ENCODE data around the gene FYB1. TPM values are rescaled to one million over a fixed set of nuclear protein-coding genes. Genes with fewer than 3 reads are reported as not detected.

The FYB1 gene
- total RNA-seq, 1 donor from 2014 or later = not detected

- H3K27ac Mint-ChIP-seq = no peak overlapping the region
- H3K36me3 Mint-ChIP-seq (ENCODE audit: insufficient read depth) = no peaks in the 10 kb centered on the region
- H3K27me3 Mint-ChIP-seq = peaks cover 6% of the 10 kb centered on the region
- DNase-seq (ENCODE audit: low spot score, unreplicated experiment) = no peak
- H3K9me3 Mint-ChIP-seq (ENCODE audit: low read depth) = no peaks in the 10 kb centered on the region
- H3K4me1 Mint-ChIP-seq (ENCODE audit: low read depth) = peaks cover 10% of the 10 kb centered on the region
- H3K4me3 Mint-ChIP-seq (ENCODE audit: low read depth) = no peak overlapping the region
- TF ChIP-seq, protein P1, sequence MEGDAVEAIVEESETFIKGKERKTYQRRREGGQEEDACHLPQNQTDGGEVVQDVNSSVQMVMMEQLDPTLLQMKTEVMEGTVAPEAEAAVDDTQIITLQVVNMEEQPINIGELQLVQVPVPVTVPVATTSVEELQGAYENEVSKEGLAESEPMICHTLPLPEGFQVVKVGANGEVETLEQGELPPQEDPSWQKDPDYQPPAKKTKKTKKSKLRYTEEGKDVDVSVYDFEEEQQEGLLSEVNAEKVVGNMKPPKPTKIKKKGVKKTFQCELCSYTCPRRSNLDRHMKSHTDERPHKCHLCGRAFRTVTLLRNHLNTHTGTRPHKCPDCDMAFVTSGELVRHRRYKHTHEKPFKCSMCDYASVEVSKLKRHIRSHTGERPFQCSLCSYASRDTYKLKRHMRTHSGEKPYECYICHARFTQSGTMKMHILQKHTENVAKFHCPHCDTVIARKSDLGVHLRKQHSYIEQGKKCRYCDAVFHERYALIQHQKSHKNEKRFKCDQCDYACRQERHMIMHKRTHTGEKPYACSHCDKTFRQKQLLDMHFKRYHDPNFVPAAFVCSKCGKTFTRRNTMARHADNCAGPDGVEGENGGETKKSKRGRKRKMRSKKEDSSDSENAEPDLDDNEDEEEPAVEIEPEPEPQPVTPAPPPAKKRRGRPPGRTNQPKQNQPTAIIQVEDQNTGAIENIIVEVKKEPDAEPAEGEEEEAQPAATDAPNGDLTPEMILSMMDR (IDR thresholded peaks at IDR 0.05; ENCODE audit: unreplicated experiment) = no peak
Observed at GRCh38 chr5:39120052-39120420, 99.3 kb downstream of the FYB1 start.

GRCh38 chr5:39119404-39120051, 99.8 kb downstream of the FYB1 start:
- no peak for DNase-seq (ENCODE audit: low spot score, unreplicated experiment)
- Mint-ChIP-seq H3K9me3 (ENCODE audit: low read depth) (no peaks in the 10 kb centered on the region), H3K4me3 (ENCODE audit: low read depth) (no peak overlapping the region), H3K27ac (no peak overlapping the region), H3K4me1 (ENCODE audit: low read depth) (peaks cover 10% of the 10 kb centered on the region), H3K27me3 (peaks cover 6% of the 10 kb centered on the region), H3K36me3 (ENCODE audit: insufficient read depth) (no peaks in the 10 kb centered on the region)
- TF ChIP-seq, protein P1 (IDR thresholded peaks at IDR 0.05; ENCODE audit: unreplicated experiment) = no peak

- no peaks in the 10 kb centered on the region for H3K9me3 Mint-ChIP-seq (ENCODE audit: low read depth)
- no peak for DNase-seq (ENCODE audit: low spot score, unreplicated experiment)
- TF ChIP-seq, protein P1 (IDR thresholded peaks at IDR 0.05; ENCODE audit: unreplicated experiment) = no peak
Observed at GRCh38 chr5:39118638-39119037, 100.7 kb downstream of the FYB1 start.

DNA sequence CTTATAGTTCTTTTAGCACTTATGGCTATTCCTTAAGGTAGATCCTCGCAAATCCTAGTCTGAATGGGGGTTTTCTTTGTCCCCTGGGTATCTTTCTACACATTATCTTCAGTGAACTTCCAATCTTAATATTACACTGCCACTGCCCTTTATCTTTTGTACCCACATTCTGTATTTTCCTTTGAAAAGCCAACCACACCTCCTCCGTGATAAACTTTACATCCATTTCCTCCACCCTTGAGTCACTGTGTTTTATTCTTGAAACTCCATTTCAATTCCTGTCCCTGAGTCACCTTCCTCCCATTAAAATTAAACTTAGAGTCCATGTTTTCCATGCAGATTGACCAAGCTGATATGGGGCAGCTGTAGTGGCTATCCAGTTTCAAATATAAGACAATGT, 102.0 kb downstream of the FYB1 start:
- TF ChIP-seq, protein P1 (IDR thresholded peaks at IDR 0.05; ENCODE audit: unreplicated experiment) = no peak
- DNase-seq (ENCODE audit: low spot score, unreplicated experiment) = no peak
- H3K4me1 Mint-ChIP-seq (ENCODE audit: low read depth) = peaks cover 10% of the 10 kb centered on the region
- no peak overlapping the region for H3K27ac Mint-ChIP-seq
- H3K27me3 Mint-ChIP-seq = peaks cover 3% of the 10 kb centered on the region
- H3K9me3 Mint-ChIP-seq (ENCODE audit: low read depth) = no peaks in the 10 kb centered on the region
- H3K36me3 Mint-ChIP-seq (ENCODE audit: insufficient read depth) = no peaks in the 10 kb centered on the region
- H3K4me3 Mint-ChIP-seq (ENCODE audit: low read depth) = no peak overlapping the region

More at GRCh38 chr5:39118638-39119037, 100.7 kb downstream of the FYB1 start:
- Mint-ChIP-seq H3K27me3 (peaks cover 3% of the 10 kb centered on the region), H3K4me3 (ENCODE audit: low read depth) (no peak overlapping the region), H3K4me1 (ENCODE audit: low read depth) (peaks cover 10% of the 10 kb centered on the region), H3K27ac (no peak overlapping the region), H3K36me3 (ENCODE audit: insufficient read depth) (no peaks in the 10 kb centered on the region)

DNA sequence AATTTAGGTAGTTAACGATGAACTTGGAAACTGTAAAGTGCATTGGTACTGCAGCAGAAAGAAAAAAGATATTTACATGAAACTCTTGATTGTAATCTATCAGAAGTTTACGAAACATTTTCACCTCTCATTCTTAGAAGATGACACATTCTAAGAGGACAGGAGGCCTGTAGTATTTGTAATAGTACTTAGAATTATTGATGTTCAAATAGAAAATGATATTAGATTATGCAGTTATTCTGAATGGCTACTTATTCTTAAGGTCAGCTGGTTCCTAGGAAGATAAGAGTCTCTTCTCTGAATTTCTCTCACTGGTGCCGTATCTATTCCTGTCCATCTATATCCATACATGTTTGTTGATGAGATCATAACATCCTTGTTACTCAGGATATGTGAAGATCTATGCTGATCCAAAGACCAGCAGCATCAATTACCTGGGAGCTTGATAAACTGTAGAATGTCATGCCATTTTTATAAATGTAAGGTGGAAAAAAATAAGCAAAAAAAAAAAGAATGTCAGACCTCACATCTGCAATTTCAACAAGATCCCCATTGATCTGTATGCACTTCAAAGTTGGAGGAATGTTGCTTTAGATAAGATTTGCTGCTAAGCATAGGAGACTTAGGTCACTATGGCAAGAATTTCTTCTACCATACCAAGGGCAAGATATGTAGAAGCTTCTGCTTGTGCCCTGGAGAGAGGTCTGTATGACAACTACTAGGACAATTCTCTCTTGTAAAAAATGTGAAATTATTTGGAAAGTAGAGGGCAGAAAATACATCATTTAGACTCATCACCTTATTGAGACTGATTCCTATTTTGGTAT, 102.8 kb downstream of the FYB1 start:
- DNase-seq (ENCODE audit: low spot score, unreplicated experiment) = no peak
- H3K9me3 Mint-ChIP-seq (ENCODE audit: low read depth) = no peaks in the 10 kb centered on the region
- no peaks in the 10 kb centered on the region for H3K27me3 Mint-ChIP-seq
- TF ChIP-seq, protein P1 (IDR thresholded peaks at IDR 0.05; ENCODE audit: unreplicated experiment) = no peak
- H3K36me3 Mint-ChIP-seq (ENCODE audit: insufficient read depth) = no peaks in the 10 kb centered on the region
- no peak overlapping the region for H3K27ac Mint-ChIP-seq
- H3K4me3 Mint-ChIP-seq (ENCODE audit: low read depth) = no peak overlapping the region
- peaks cover 10% of the 10 kb centered on the region for H3K4me1 Mint-ChIP-seq (ENCODE audit: low read depth)
